ENCODE data around the gene PRKCE. TPM values are rescaled to one million over a fixed set of nuclear protein-coding genes. Genes with fewer than 3 reads are reported as not detected.
"Not testable (repeated sequence)": the region's sequence is repeated elsewhere in the genome, so short reads cannot be mapped to it uniquely, and the experiment has no call there.

The PRKCE gene
- total RNA-seq, 1 experiment from 2014 or later, result 4.9 TPM

- DNase-seq (ENCODE audit: low read depth), result no peak
Measured at GRCh38 chr2:46216213-46216612, 564.7 kb downstream of the PRKCE start.

GRCh38 chr2:46223514-46223913 is 572.0 kb downstream of the PRKCE start:
- not testable (repeated sequence) for DNase-seq (ENCODE audit: low read depth)

GRCh38 chr2:46225150-46225625 is 573.7 kb downstream of the PRKCE start:
- no peak for DNase-seq (ENCODE audit: low read depth)

- DNase-seq (ENCODE audit: low read depth), result no peak
Measured at GRCh38 chr2:46225730-46226129, 574.3 kb downstream of the PRKCE start.

- no peak for DNase-seq (ENCODE audit: low read depth)
Measured at GRCh38 chr2:46226620-46227019, 575.1 kb downstream of the PRKCE start.

- DNase-seq (ENCODE audit: low read depth), result no peak
Measured at GRCh38 chr2:46227022-46227421, 575.5 kb downstream of the PRKCE start.

GRCh38 chr2:46227674-46228289 is 576.3 kb downstream of the PRKCE start:
- no peak for DNase-seq (ENCODE audit: low read depth)

- DNase-seq (ENCODE audit: low read depth), result peak; percentile 89
Measured at GRCh38 chr2:46229134-46230063, 577.9 kb downstream of the PRKCE start.

GRCh38 chr2:46230115-46230571 is 578.7 kb downstream of the PRKCE start:
- peak; percentile 70 for DNase-seq (ENCODE audit: low read depth)

GRCh38 chr2:46230677-46231425 is 579.4 kb downstream of the PRKCE start:
- no peak for DNase-seq (ENCODE audit: low read depth)

- no peak for DNase-seq (ENCODE audit: low read depth)
Measured at GRCh38 chr2:46231721-46232120, 580.2 kb downstream of the PRKCE start.

- no peak for DNase-seq (ENCODE audit: low read depth)
Measured at GRCh38 chr2:46232860-46233259, 581.4 kb downstream of the PRKCE start.

GRCh38 chr2:46236006-46236875 is 584.8 kb downstream of the PRKCE start:
- no peak for DNase-seq (ENCODE audit: low read depth)

GRCh38 chr2:46236876-46237859 is 585.7 kb downstream of the PRKCE start:
- DNase-seq (ENCODE audit: low read depth), result no peak

Other genes with a start within 250 kb of the PRKCE start
- gene SRBD1, start 40.4 kb upstream of the PRKCE start, total RNA-seq (2014; rRNA removed; shearing (Covaris generic)), result 28.3 and 41.3 TPM in 2 replicates

Data from Daoy (cell line).